NCI-H2171 treated with DMSO at 0.1 percent for 48 hours (cell line): ENCODE results near the gene RBM10.

Experiments
- DNase-seq: peaks from one replicate; lab custom pipeline; 2025; lab: John Stamatoyannopoulos, UW

RBM10 gene

GRCh38 chrX:47146936-47147859 lies 2.2 kb downstream of the RBM10 start:
- DNase-seq, result no peak

- DNase-seq, result no peak
These were observed 3.9 kb downstream of the RBM10 start for GRCh38 chrX:47148946-47149345.

- DNase-seq, result no peak
These were observed 6.4 kb downstream of the RBM10 start for GRCh38 chrX:47151435-47151834.

GRCh38 chrX:47156611-47157520 lies 11.8 kb downstream of the RBM10 start:
- no peak for DNase-seq

DNA sequence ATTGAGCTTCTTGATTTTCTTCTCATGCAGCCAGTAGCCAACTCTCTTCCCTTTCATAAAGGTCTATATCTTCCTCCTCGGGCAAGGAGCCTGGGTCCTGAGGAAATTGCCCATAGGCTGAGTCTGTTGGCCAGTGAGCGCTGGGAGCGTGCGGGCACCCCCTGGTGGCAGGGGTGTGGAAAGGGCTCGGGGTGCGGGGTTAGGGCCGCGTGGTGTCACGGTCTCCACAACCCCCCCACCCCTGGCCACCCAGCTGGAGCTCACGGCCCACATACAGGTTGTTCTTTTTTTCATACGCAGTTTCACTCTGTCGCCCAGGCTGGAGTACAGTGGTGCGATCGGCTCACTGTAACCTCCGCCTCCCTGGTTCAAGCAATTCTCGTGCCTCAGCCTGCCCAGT lies 13.1 kb downstream of the RBM10 start:
- no peak for DNase-seq

- no peak for DNase-seq
These were observed 13.8 kb downstream of the RBM10 start for GRCh38 chrX:47158781-47159180.

DNA sequence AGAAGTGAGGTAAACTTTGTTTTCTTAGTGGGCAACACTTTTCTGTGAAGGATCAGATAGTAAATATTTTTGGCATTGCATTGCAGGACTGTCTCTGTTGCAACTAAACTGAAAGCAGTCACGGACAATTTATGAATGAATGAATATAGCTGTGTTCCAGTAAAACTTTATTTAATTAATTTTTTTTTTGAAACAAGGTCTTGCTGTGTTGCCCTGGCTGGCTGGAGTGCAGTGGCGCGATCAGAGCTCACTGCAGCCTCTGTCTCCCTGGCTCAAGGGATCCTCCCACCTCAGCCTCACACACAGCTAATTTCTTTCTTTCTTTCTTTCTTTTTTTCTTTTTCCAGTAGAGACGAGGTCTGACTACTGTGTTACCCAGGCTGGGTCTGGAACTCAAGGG lies 15.8 kb downstream of the RBM10 start:
- no peak for DNase-seq

DNA sequence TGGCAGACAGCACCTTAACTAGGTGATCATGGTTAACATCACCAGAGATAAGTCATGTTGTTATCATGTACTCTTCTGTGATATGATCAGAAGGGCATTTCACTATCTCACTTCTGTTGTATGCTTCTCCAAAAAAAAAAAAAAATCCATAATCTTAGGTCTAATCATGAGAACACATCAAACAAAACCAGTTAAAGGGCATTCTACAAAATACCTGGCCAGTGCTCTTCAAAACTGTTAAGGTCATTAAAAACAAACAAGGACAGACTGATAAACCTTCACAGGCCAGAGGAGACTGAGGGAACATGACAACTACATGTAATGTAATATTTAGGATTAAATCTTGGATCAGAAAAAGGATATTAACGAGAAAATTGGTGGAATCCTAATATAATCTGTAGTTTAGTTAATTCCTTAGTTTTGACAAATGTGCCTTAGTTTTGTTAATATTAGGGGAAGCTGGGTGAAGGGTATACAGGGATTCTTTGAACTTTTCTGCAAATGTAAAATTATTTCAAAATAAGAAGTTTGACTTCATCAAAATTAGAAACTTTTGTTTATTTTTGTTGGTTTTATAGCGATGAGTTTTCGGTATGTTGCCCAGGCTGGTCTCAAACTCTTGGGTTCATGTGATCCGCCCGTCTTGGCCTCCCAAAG lies 18.0 kb downstream of the RBM10 start:
- DNase-seq, result no peak

GRCh38 chrX:47164420-47164819 lies 19.4 kb downstream of the RBM10 start:
- DNase-seq, result no peak

GRCh38 chrX:47166126-47166525 lies 21.1 kb downstream of the RBM10 start:
- no peak for DNase-seq

GRCh38 chrX:47168495-47169073 lies 23.6 kb downstream of the RBM10 start:
- no peak for DNase-seq

- DNase-seq, result no peak
These were observed 24.3 kb downstream of the RBM10 start for GRCh38 chrX:47169273-47169672.

DNA sequence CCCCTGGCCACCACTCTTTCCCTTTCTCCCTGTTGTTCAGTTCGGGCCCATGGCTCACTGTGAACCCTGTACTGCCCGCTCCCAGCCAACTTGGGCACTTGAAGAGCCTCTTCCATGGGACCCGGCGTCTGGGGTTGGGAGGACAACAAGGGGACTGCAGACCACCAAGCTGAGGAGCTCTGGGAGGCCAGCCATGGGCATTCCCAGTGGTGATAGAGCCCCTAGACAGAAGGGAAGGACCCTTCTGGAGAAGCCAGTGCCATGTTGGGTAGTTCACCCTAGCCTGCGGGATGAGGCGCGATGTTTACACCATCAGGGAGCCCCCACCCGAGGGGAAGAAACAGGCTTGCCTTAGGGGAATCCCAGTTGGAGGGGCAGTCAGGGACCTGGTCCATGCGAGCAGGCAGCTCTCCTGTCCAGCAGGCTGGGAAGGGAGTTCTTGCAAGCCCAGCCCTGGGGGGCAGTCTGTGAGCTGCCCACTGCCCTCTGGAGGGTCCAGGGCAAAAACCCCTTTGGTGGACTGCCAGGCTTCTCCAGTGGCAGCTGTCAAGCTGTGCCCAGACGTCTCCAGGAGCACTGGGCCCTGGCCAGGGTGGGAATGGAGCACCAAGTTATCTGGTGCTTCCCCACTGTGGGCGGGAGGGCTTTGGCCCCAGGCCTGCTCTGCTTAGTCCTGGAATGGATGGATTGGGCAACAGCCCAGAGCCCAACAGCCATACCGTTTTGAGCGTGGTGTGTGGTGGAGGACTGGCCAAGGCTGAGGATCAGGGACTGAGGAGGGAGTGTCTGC lies 24.9 kb downstream of the RBM10 start:
- DNase-seq, result no peak

GRCh38 chrX:47170861-47171692 lies 26.1 kb downstream of the RBM10 start:
- no peak for DNase-seq

- DNase-seq, result no peak
These were observed 27.0 kb downstream of the RBM10 start for GRCh38 chrX:47171996-47172395.

GRCh38 chrX:47172549-47172948 lies 27.5 kb downstream of the RBM10 start:
- no peak for DNase-seq

GRCh38 chrX:47172971-47173792 lies 28.2 kb downstream of the RBM10 start:
- no peak for DNase-seq

DNA sequence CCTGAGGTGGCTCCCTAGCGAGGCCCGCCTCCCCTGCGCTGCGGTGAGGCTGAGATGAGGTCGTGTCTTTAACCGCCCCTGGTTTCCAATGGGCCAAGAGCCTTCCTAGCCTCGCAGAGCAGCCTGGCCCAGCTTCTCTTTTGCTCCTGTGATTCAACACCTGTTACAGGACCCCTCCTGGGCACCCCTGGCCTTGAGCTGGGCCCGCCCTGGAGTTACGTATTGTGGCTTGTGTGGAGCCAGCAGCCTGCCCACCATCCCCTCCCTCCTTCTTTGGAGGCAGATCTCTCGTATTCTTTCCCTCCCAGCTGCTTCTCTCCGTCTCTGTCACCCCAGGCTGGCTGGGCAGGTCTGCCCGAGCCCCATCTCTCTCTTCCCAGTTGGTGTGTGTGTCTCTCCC lies 29.4 kb downstream of the RBM10 start:
- DNase-seq, result no peak

DNA sequence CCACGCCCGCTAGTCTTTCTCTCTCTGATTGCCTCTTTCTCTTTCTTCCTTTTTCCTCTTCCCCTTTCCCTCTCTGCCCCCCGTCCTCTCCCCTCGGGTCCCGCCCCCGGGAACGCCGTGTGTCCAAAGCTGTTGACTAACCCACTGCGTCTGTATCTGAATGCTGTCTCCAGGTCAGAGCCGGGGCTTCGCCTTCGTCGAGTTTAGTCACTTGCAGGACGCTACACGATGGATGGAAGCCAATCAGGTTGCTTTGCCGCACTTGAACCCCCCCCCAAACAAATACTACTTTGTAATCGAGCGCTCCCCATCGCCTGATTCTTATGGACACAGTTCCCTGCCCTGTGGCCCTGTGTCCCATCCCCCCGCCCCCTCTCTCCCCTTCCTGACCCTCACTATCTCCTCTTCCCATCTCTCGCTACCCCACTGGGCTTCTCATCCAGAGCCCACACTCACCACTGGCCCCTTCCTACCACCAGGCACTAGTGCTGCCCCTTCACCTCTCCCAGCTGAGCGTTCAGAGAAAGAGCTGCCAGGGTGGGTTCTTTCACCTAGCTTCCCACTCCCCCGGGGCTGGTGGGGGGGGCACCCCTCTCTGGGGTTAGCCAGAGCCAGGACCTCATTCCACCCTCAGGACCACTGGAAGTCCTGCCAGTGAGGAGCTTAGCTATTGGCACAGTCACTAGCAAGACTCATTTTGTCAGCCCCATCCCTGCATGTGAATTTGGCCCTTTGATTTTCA lies 30.0 kb downstream of the RBM10 start:
- no peak for DNase-seq
